GM21717 (cell line): Measurements from ENCODE around the gene IFI27L1.
"Not testable (repeated sequence)": the region's sequence is repeated elsewhere in the genome, so short reads cannot be mapped to it uniquely, and the experiment has no call there.

Experiments
- ATAC-seq: cut with Tn5 transposase; IDR thresholded peaks from one replicate; pipeline ENCODE4 v1.9.1; 2021; ENCODE audit warnings: mild to moderate bottlenecking, moderate library complexity; ENCODE audit not compliant: unreplicated experiment

The IFI27L1 gene

DNA sequence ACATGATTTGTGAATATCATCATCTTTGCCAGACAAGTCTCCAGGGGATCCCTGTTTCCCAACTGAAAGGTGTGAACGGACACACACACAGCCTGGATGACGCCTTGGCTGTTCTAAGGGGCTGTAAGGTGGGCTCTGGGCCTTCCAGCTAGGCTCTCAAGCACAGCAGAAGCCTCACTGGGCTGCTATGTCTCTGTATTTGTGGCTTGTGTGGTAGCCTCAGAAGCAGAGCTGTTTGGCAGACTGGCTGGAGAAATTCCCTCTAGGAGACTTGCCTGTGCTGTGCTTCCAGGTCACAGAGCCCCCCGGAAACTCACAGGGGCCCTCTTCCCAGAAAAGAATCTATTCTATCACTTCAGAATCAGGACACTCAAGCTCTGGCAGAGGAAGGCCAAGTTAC, 33.5 kb upstream of the IFI27L1 start:
- no peak for ATAC-seq

GRCh38 chr14:94048691-94049624, 32.2 kb upstream of the IFI27L1 start:
- ATAC-seq, result no peak

DNA sequence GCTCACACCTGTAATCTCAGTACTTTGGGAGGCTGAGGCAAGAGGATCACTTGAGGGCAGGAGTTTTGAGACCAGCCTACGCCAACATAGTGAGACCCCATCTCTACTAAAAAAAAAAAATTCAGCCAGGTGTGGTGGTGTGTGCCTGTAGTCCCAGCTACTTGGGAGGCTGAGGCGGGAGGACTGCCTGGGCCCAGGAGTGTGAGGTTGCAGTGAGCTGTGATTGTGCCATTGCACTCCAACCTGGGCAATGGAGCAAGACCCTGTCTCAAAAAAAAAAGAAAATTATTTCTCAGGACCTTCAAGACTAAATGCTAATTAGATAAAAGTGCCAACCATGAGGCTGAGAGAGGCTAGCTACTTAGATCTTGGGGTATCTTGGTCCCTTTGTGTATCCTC, 31.5 kb upstream of the IFI27L1 start:
- no peak for ATAC-seq

GRCh38 chr14:94050231-94050880, 30.8 kb upstream of the IFI27L1 start:
- no peak for ATAC-seq

DNA sequence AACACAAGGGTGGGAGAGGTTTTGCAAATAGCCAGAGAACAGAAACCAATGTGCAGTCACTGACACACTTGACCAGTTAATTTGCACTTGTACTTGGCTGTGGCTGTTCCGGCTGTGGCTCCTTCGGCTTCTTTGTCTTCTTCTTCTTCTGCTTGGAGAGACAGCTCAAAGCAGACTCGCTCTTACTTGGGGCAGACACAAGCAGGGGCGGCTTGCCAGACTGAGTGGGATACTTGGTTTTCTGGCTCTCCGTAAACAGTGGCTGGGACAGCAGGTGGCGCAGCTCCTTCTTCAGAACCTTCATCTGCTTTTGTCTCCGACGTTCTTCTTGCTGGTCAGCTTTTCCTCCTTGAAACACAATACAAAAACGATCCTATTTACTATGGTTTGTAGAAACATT, 30.0 kb upstream of the IFI27L1 start:
- ATAC-seq, result no peak

GRCh38 chr14:94051779-94052178, 29.3 kb upstream of the IFI27L1 start:
- ATAC-seq, result no peak

GRCh38 chr14:94052199-94052598, 28.9 kb upstream of the IFI27L1 start:
- no peak for ATAC-seq

DNA sequence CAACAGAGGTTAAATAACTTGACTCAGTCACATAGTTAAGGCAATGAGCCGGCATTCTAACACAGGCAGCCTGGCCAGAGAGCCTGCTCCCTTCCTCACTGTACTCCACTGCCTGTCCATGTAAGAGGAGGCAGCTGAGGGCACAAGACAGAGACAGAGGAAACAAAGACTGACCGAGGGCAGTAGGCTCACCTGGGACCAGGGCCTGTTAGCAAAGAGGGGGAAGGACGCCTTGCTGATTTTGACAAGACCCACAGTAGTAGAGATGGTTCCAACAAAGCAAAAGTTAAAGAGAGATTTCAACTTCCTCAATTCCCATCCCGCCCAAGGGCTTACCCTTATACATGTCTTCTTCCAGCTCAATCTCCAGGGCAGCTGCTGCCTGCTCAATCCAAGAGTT, 28.4 kb upstream of the IFI27L1 start:
- no peak for ATAC-seq

DNA sequence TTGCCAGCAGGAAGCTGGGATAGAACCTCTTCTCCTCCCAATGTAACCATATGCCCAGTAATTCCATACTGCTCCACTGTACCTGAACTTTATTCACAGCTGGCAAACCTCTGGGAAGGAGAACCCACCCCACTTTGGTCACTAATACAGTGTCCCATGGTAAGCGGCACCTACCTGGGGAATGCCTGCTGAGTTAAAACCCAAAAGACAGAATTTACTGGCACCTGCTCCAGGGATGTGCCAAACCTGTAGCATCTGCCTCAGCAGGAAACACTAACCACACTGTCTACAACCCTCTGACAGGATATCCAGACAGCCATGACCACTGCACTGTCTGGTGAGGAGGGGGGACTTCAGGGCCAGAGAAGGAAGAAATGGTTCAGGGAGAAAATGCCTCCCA, 26.7 kb upstream of the IFI27L1 start:
- no peak for ATAC-seq

DNA sequence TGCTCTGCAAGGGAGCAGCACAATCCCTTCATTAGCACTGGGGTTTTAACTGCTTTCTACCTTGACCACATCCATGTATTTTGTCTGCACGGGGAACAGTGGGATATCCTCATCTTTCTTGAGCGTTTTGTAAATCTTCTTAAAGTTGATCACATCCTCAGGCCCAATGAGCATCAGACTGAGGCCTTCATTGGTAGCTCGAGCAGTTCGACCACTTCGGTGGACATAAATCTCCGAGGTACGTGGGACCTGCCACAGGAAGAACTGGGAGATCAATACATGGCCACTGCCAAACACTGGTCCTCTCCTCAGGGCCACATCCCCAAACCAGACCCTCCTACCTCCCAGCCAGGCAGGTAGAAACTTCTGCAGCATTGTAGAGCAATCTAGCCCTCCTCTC, 26.2 kb upstream of the IFI27L1 start:
- no peak for ATAC-seq

GRCh38 chr14:94056579-94057308, 24.4 kb upstream of the IFI27L1 start:
- ATAC-seq, result peak; percentile 85

DNA sequence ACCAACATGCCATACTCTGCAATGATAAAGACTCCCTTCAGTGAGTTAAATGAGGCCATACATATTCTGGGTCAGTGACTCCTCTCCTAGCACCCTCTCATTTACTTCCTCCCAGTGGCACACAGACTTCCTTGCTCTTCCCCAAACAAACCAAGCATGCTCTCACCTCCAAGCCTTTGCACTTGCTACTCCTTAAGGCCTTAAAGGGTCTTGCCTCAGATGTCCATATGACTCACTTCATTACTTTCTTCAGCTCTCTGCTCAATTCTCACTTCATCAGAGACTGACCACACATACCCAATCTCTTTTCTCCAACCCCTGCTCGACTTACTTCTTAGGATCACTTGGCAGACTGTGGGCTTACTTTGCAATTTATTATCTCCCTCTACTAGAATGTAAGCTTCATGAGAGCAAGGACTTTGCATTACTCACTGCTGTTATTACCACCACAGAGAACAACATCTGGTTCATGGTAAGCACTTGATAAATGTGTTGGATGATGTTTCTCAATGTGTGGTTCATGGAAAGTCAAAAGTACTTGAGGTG, 22.9 kb upstream of the IFI27L1 start:
- ATAC-seq, result no peak

- ATAC-seq, result no peak
These were observed 22.4 kb upstream of the IFI27L1 start for GRCh38 chr14:94058674-94059138.

DNA sequence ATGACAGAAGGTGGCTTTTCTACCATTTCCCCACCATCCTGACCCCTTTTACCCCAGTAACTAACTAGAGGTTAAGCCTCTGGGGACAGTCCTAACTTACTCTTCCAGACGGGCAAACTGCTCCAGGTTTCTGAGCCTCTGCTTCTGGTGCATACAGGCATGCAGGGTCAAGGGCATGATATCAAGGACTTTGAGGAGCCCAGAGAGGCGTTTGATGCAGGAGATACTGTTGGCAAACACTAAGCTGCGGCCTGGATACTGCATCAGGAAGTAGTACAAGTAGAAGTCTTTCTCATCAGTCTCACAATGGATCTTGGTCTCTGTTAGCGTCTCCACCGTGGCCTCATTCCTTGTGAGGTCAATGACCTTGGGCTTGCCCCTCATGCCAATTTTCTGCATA, 21.1 kb upstream of the IFI27L1 start:
- no peak for ATAC-seq

DNA sequence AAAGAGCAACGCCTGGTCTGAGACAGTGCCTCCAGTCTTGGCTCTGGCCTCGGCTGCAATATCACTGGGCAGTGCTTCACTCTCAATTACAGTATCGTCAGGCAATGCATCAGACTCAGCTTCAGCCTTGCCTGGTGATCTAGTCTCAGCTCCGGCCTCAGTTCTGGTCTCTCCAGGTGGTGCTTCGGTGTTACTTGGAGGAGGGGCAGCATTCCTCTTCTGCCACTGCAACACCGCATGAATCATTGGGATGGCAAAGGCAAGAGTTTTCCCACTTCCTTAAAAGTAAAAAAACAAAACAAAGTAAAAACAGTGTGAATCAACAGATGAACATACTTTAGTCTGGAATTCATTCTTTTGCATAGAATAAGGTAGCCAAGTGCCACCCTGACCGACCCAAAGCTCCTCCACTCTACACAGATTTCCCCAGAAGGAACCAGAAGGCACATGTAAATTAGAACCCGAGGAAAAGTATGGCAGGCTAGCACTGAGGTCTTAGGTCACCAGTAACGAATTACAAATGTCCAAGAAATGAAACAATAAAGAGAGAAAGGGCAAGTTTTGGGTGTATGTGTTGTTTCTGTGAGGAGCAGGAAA, 18.7 kb upstream of the IFI27L1 start:
- no peak for ATAC-seq

GRCh38 chr14:94066089-94066676, 14.9 kb upstream of the IFI27L1 start:
- ATAC-seq, result no peak

DNA sequence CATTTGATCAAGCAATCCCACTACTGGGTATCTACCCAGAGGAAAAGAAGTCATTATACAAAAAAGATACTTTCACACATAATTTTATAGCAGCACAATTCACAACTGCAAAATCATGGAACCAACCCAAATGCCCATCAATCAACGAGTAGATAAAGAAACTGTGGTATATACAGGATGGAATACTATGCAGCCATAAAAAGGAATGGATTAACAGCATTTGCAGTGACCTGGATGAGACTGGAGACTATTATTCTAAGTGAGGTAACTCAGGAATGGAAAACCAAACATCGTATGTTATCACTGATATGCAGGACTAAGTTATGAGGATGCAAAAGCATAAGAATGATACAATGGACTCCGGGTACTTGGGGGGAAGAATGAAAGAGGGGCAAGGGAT, 9.0 kb upstream of the IFI27L1 start:
- ATAC-seq, result not testable (repeated sequence)

DNA sequence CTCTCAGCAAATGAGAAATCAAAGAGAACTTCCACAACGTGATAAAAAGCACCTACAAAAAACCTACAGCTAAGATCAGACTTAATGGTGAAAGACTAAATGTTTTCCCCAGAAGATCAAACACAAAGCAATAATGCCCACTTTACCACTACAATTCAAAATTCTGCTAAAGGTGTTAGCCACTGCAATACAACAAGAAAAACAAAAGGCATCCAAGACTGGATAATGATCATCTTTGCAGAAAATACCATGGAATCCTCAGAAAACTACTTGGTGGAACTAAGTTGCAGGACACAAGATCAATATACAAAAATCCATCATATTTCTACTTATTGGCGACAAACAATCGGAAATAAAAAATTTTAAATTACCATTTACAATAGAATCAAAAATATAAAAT, 6.6 kb upstream of the IFI27L1 start:
- ATAC-seq, result no peak

- ATAC-seq, result no peak
These were observed 6.1 kb upstream of the IFI27L1 start for GRCh38 chr14:94075008-94075407.

DNA sequence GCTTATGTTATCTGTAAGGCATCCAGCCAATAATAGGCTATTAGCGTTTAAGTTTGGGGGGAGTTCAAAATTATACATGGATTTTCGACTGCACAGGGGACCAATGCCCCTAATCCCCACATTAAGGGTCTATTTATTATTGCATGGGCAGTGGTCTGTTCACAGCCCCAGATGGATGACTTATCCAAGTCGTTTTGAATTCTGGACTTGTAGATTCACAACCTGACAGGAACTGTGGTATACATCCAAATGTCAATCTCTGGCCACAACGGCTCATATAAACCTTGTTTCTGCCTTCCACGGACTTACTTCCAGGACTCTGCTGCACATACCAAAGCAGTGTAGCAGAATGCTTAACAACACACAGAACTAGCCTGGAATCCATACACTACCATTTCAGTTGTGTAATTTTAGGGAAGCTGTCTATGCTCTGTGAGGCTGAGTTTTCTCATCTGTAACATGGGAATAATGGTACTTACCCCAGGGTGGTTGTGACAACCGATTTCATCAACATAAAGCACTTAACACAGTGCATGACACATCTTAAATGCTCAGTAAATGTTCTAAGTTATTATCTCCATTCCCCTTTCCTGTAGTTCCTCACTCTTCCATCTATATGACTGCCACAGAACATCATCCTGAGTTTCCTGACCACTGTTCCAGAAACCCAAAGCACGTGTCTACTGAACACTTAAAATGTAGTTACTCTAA, 3.8 kb upstream of the IFI27L1 start:
- ATAC-seq, result no peak
